GM12878 (cell line): ENCODE measurements around the gene BBC3. TPM values are rescaled to one million over a fixed set of nuclear protein-coding genes. Genes with fewer than 3 reads are reported as not detected.
A peak's percentile ranks its signal among the peaks of the same experiment; 100 is the strongest.

Source experiments
- ATF7 ChIP-seq: fragments of 450-650 bp; IDR thresholded peaks from 2 replicates; pipeline ENCODE4 v1.6.1; 2016; ENCODE audit warnings: low read depth, mild to moderate bottlenecking
- CREB1 ChIP-seq: IDR thresholded peaks from 2 replicates; pipeline ENCODE4 v1.6.1; 2012; ENCODE audit warnings: low read depth, mild to moderate bottlenecking, inconsistent platforms
- HDAC2 ChIP-seq: fragments of 200-600 bp; sonication (generic); IDR thresholded peaks from 2 replicates; pipeline ENCODE4 v1.6.1; 2017
- microRNA counts: library from miRNA; unstranded; fragments of <30 nt; microRNA quantifications from one replicate; lab custom pipeline; 2016
- microRNA-seq: library from miRNA; unstranded; fragments of <30 nt; microRNA quantifications from one replicate; pipeline ENCODE4, GENCODE V29; 2018
- polyA plus RNA-seq, 11 experiments: library from polyadenylated mRNA; depleted of rRNA in 4 of 11; unstranded in 6 of 11; stranded (reverse) in 5 of 11; fragments of >200 nt; fragmentation: Nextera tagmentation in 4 of 11; fragmentation: Illumina TruSeq in 1 of 11; extraction: Ambion mirVana in 4 of 11; extraction: Trizol in 1 of 11; gene quantifications; 1 replicate in 1 of 11; 2 replicates in 10 of 11; pipeline versions ENCODE4 v1.2.1 to v1.2.3, GENCODE V29; 2011 to 2016; ENCODE audit warnings: inconsistent platforms in 2 of 11, missing spikeins in 2 of 11, low read depth in 1 of 11
- small RNA-seq: library from RNA; depleted of rRNA; stranded (forward); fragments of <200 nt; gene quantifications from one replicate; pipeline ENCODE3, GENCODE V24; 2014
- total RNA-seq, 4 experiments: library from RNA; depleted of rRNA in 3 of 4; stranded (reverse); fragments of >200 nt in 3 of 4; fragmentation: Illumina TruSeq in 1 of 4; extraction: Trizol in 1 of 4; gene quantifications; 2 replicates each; pipeline versions ENCODE4 v1.2.1 to v1.2.3, GENCODE V29; 2013 to 2021
- TF ChIP-seq, protein P1 (sequence below): IDR thresholded peaks from 2 replicates; pipeline ENCODE4 v1.6.1; 2012; ENCODE audit warnings: mild to moderate bottlenecking, low read depth, low read length
- TF ChIP-seq, protein P2 (sequence below): fragments of 450-650 bp; IDR thresholded peaks from 2 replicates; pipeline ENCODE4 v1.6.1; 2016; ENCODE audit warnings: mild to moderate bottlenecking
- TF ChIP-seq, protein P3 (sequence below): fragments of 450-650 bp; conservative IDR thresholded peaks from 2 replicates; pipeline ENCODE4 v1.6.1; 2017; ENCODE audit warnings: mild to moderate bottlenecking, moderate library complexity

The BBC3 gene
- total and polyA plus RNA-seq, 10 of the 15 experiments (the other 5 are each of a cell fraction or from before 2014, with no cell fraction given): 0.10 to 17.9 (median 7.5) TPM

DNA sequence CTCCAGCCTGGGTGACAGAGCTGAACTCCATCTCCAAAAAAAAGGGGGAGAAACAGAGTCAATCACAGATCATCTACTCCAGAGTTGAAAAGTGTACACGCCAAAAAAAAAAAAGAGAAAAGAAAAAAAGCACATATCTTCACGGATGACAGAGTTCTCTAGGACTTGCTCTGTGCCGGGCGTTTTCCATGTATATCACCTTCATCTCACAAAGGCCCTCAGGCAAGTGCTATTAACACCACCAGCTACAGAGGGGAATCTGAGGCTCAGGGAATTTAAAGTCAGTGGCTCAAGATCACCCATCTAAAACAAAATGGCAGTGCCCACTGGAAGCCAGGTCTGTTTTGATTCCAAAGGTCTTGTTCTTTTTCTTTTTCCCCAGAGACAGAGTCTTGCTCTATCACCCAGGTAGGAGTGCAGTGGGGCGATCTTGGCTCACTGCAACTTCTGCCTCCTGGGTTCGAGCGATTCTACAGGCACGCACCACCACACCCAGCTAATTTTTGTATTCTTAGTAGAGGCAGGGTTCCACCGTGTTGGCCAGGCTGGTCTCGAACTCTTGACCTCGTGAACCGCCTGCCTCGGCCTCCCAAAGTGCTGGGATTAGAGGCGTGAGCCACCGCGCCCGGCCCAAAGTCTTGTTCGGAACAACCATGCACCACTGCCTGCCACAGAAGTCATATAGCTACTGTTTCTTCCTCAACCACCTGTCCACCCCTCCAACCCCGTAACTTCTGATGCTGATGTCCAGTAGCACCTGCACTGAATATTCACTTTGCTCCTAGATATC lies 58.1 kb downstream of the BBC3 start (continued):
- TF ChIP-seq, protein P1, sequence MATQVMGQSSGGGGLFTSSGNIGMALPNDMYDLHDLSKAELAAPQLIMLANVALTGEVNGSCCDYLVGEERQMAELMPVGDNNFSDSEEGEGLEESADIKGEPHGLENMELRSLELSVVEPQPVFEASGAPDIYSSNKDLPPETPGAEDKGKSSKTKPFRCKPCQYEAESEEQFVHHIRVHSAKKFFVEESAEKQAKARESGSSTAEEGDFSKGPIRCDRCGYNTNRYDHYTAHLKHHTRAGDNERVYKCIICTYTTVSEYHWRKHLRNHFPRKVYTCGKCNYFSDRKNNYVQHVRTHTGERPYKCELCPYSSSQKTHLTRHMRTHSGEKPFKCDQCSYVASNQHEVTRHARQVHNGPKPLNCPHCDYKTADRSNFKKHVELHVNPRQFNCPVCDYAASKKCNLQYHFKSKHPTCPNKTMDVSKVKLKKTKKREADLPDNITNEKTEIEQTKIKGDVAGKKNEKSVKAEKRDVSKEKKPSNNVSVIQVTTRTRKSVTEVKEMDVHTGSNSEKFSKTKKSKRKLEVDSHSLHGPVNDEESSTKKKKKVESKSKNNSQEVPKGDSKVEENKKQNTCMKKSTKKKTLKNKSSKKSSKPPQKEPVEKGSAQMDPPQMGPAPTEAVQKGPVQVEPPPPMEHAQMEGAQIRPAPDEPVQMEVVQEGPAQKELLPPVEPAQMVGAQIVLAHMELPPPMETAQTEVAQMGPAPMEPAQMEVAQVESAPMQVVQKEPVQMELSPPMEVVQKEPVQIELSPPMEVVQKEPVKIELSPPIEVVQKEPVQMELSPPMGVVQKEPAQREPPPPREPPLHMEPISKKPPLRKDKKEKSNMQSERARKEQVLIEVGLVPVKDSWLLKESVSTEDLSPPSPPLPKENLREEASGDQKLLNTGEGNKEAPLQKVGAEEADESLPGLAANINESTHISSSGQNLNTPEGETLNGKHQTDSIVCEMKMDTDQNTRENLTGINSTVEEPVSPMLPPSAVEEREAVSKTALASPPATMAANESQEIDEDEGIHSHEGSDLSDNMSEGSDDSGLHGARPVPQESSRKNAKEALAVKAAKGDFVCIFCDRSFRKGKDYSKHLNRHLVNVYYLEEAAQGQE: no peak
- TF ChIP-seq, protein P2, sequence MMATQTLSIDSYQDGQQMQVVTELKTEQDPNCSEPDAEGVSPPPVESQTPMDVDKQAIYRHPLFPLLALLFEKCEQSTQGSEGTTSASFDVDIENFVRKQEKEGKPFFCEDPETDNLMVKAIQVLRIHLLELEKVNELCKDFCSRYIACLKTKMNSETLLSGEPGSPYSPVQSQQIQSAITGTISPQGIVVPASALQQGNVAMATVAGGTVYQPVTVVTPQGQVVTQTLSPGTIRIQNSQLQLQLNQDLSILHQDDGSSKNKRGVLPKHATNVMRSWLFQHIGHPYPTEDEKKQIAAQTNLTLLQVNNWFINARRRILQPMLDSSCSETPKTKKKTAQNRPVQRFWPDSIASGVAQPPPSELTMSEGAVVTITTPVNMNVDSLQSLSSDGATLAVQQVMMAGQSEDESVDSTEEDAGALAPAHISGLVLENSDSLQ: no peak
- TF ChIP-seq CREB1 (no peak), HDAC2 (no peak), ATF7 (no peak)
- TF ChIP-seq, protein P3, sequence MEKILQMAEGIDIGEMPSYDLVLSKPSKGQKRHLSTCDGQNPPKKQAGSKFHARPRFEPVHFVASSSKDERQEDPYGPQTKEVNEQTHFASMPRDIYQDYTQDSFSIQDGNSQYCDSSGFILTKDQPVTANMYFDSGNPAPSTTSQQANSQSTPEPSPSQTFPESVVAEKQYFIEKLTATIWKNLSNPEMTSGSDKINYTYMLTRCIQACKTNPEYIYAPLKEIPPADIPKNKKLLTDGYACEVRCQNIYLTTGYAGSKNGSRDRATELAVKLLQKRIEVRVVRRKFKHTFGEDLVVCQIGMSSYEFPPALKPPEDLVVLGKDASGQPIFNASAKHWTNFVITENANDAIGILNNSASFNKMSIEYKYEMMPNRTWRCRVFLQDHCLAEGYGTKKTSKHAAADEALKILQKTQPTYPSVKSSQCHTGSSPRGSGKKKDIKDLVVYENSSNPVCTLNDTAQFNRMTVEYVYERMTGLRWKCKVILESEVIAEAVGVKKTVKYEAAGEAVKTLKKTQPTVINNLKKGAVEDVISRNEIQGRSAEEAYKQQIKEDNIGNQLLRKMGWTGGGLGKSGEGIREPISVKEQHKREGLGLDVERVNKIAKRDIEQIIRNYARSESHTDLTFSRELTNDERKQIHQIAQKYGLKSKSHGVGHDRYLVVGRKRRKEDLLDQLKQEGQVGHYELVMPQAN: no peak

MicroRNAs within 50 kb of the gene (microRNA counts, 767-probe panel; counts per million panel counts)
- microRNA hsa-miR-3190-5p (lab: Ali Mortazavi, UCI): 1,244 counts per million, percentile 41 among the panel's probes with 10 or more counts

Small RNA genes within 50 kb of the gene (microRNA-seq; reads per million reads assigned to microRNA genes)
- not detected for gene MIR3190
- gene MIR3191: not detected

Small RNA genes within 50 kb of the gene (small RNA-seq; reads per million reads assigned to genes)
- gene MIR3190: not detected

Other genes starting within 250 kb of the BBC3 start
Only the 7 nearest of the 11 such genes appear.
- gene ZC3H4, start 117.4 kb downstream of the BBC3 start, total RNA-seq (2014; rRNA removed): 16.3 and 19.0 TPM in 2 replicates
- 16.8 and 17.2 TPM in 2 replicates for gene ZC3H4, start 117.4 kb downstream of the BBC3 start, total RNA-seq (2014; rRNA removed; fragmentation: Illumina TruSeq; extraction: Trizol)
- gene ZC3H4, start 117.4 kb downstream of the BBC3 start, total RNA-seq (2021): 78.1 and 86.3 TPM in 2 replicates
- 5.1 TPM in 2 replicates for gene ZC3H4, start 117.4 kb downstream of the BBC3 start, polyA plus RNA-seq (2011; rRNA removed)
- 29.8 and 38.8 TPM in 2 replicates for gene ZC3H4, start 117.4 kb downstream of the BBC3 start, polyA plus RNA-seq (2014; fragmentation: Illumina TruSeq; extraction: Trizol)
- gene ZC3H4, start 117.4 kb downstream of the BBC3 start, polyA plus RNA-seq (2014; fragmentation: Nextera tagmentation; extraction: Ambion mirVana): 1 to 10 TPM; 5.8 to 9.3 TPM
- 18.4 and 23.0 TPM in 2 replicates for gene ZC3H4, start 117.4 kb downstream of the BBC3 start, polyA plus RNA-seq (2014; rRNA removed)
- gene ZC3H4, start 117.4 kb downstream of the BBC3 start, polyA plus RNA-seq (2016; fragmentation: Nextera tagmentation; extraction: Ambion mirVana): 10 to 100 TPM; 12.9 to 13.8 TPM
- gene SAE1, start 100.4 kb downstream of the BBC3 start, total RNA-seq (2014; rRNA removed): 136 and 148 TPM in 2 replicates
- gene SAE1, start 100.4 kb downstream of the BBC3 start, total RNA-seq (2014; rRNA removed; fragmentation: Illumina TruSeq; extraction: Trizol): 141 and 150 TPM in 2 replicates
- gene SAE1, start 100.4 kb downstream of the BBC3 start, total RNA-seq (2021): 143 and 146 TPM in 2 replicates
- gene SAE1, start 100.4 kb downstream of the BBC3 start, polyA plus RNA-seq (2011; rRNA removed): 136 and 184 TPM in 2 replicates
- 191 and 244 TPM in 2 replicates for gene SAE1, start 100.4 kb downstream of the BBC3 start, polyA plus RNA-seq (2014; fragmentation: Illumina TruSeq; extraction: Trizol)
- 10 to 100 TPM; 62.0 to 90.0 TPM for gene SAE1, start 100.4 kb downstream of the BBC3 start, polyA plus RNA-seq (2014; fragmentation: Nextera tagmentation; extraction: Ambion mirVana)
- gene SAE1, start 100.4 kb downstream of the BBC3 start, polyA plus RNA-seq (2014; rRNA removed): 167 and 180 TPM in 2 replicates
- 100 to 1,000 TPM; 230 to 246 TPM for gene SAE1, start 100.4 kb downstream of the BBC3 start, polyA plus RNA-seq (2016; fragmentation: Nextera tagmentation; extraction: Ambion mirVana)
- gene CCDC9, start 25.3 kb upstream of the BBC3 start, total RNA-seq (2014; rRNA removed): 6.4 and 7.1 TPM in 2 replicates
- gene CCDC9, start 25.3 kb upstream of the BBC3 start, total RNA-seq (2014; rRNA removed; fragmentation: Illumina TruSeq; extraction: Trizol): 2.9 and 4.9 TPM in 2 replicates
- 16.7 and 17.5 TPM in 2 replicates for gene CCDC9, start 25.3 kb upstream of the BBC3 start, total RNA-seq (2021)
- gene CCDC9, start 25.3 kb upstream of the BBC3 start, polyA plus RNA-seq (2011; rRNA removed): 3.3 and 3.9 TPM in 2 replicates
- gene CCDC9, start 25.3 kb upstream of the BBC3 start, polyA plus RNA-seq (2014; fragmentation: Illumina TruSeq; extraction: Trizol): 1.7 and 7.7 TPM in 2 replicates
- under 1 TPM in 1 of 2 experiments, not detected in 1; 0.18 TPM for gene CCDC9, start 25.3 kb upstream of the BBC3 start, polyA plus RNA-seq (2014; fragmentation: Nextera tagmentation; extraction: Ambion mirVana)
- gene CCDC9, start 25.3 kb upstream of the BBC3 start, polyA plus RNA-seq (2014; rRNA removed): 10.1 and 13.2 TPM in 2 replicates
- gene CCDC9, start 25.3 kb upstream of the BBC3 start, polyA plus RNA-seq (2016; fragmentation: Nextera tagmentation; extraction: Ambion mirVana): 1 to 10 TPM; 6.9 to 9.1 TPM
- gene INAFM1, start 43.7 kb upstream of the BBC3 start, total RNA-seq (2014; rRNA removed): 2.0 and 2.1 TPM in 2 replicates
- 0.51 and 0.63 TPM in 2 replicates for gene INAFM1, start 43.7 kb upstream of the BBC3 start, total RNA-seq (2014; rRNA removed; fragmentation: Illumina TruSeq; extraction: Trizol)
- 6.1 and 6.8 TPM in 2 replicates for gene INAFM1, start 43.7 kb upstream of the BBC3 start, total RNA-seq (2021)
- gene INAFM1, start 43.7 kb upstream of the BBC3 start, polyA plus RNA-seq (2011; rRNA removed): 0.40 and 0.86 TPM in 2 replicates
- gene INAFM1, start 43.7 kb upstream of the BBC3 start, polyA plus RNA-seq (2014; fragmentation: Illumina TruSeq; extraction: Trizol): 0.30 and 0.57 TPM in 2 replicates
- under 1 TPM in 1 of 2 experiments, not detected in 1; 0.58 TPM for gene INAFM1, start 43.7 kb upstream of the BBC3 start, polyA plus RNA-seq (2014; fragmentation: Nextera tagmentation; extraction: Ambion mirVana)
- gene INAFM1, start 43.7 kb upstream of the BBC3 start, polyA plus RNA-seq (2014; rRNA removed): 4.5 and 4.8 TPM in 2 replicates
- 1 to 10 TPM; 1.1 to 1.4 TPM for gene INAFM1, start 43.7 kb upstream of the BBC3 start, polyA plus RNA-seq (2016; fragmentation: Nextera tagmentation; extraction: Ambion mirVana)
- 0.05 and 0.17 TPM in 2 replicates for gene C5AR1, start 78.7 kb upstream of the BBC3 start, total RNA-seq (2014; rRNA removed)
- gene C5AR1, start 78.7 kb upstream of the BBC3 start, total RNA-seq (2014; rRNA removed; fragmentation: Illumina TruSeq; extraction: Trizol): 0.04 and 0.09 TPM in 2 replicates
- gene C5AR1, start 78.7 kb upstream of the BBC3 start, total RNA-seq (2021): 0.13 and 0.26 TPM in 2 replicates
- gene C5AR1, start 78.7 kb upstream of the BBC3 start, polyA plus RNA-seq (2011; rRNA removed): 0.40 and 1.5 TPM in 2 replicates
- gene C5AR1, start 78.7 kb upstream of the BBC3 start, polyA plus RNA-seq (2014; fragmentation: Illumina TruSeq; extraction: Trizol): 0.15 TPM in 1 of 2 replicates, not detected in the other
- gene C5AR1, start 78.7 kb upstream of the BBC3 start, polyA plus RNA-seq (2014; fragmentation: Nextera tagmentation; extraction: Ambion mirVana): under 1 TPM; 0.07 to 0.19 TPM
- gene C5AR1, start 78.7 kb upstream of the BBC3 start, polyA plus RNA-seq (2014; rRNA removed): 0.06 and 0.15 TPM in 2 replicates
- gene C5AR1, start 78.7 kb upstream of the BBC3 start, polyA plus RNA-seq (2016; fragmentation: Nextera tagmentation; extraction: Ambion mirVana): under 1 TPM; 0.27 to 0.29 TPM
- 0.11 TPM in 1 of 2 replicates, not detected in the other for gene C5AR2, start 101.0 kb upstream of the BBC3 start, total RNA-seq (2014; rRNA removed)
- not detected in 2 replicates for gene C5AR2, start 101.0 kb upstream of the BBC3 start, total RNA-seq (2014; rRNA removed; fragmentation: Illumina TruSeq; extraction: Trizol)
- gene C5AR2, start 101.0 kb upstream of the BBC3 start, total RNA-seq (2021): not detected in 2 replicates
- gene C5AR2, start 101.0 kb upstream of the BBC3 start, polyA plus RNA-seq (2011; rRNA removed): 0.01 TPM in 1 of 2 replicates, not detected in the other
- gene C5AR2, start 101.0 kb upstream of the BBC3 start, polyA plus RNA-seq (2014; fragmentation: Illumina TruSeq; extraction: Trizol): not detected in 2 replicates
- gene C5AR2, start 101.0 kb upstream of the BBC3 start, polyA plus RNA-seq (2014; fragmentation: Nextera tagmentation; extraction: Ambion mirVana): not detected
- not detected in 2 replicates for gene C5AR2, start 101.0 kb upstream of the BBC3 start, polyA plus RNA-seq (2014; rRNA removed)
- gene C5AR2, start 101.0 kb upstream of the BBC3 start, polyA plus RNA-seq (2016; fragmentation: Nextera tagmentation; extraction: Ambion mirVana): not detected
- gene DHX34, start 118.1 kb upstream of the BBC3 start, total RNA-seq (2014; rRNA removed): 11.1 and 15.9 TPM in 2 replicates
- 5.6 and 5.7 TPM in 2 replicates for gene DHX34, start 118.1 kb upstream of the BBC3 start, total RNA-seq (2014; rRNA removed; fragmentation: Illumina TruSeq; extraction: Trizol)
- gene DHX34, start 118.1 kb upstream of the BBC3 start, total RNA-seq (2021): 14.3 and 16.9 TPM in 2 replicates
- gene DHX34, start 118.1 kb upstream of the BBC3 start, polyA plus RNA-seq (2011; rRNA removed): 2.6 and 5.9 TPM in 2 replicates
- 2.3 and 5.5 TPM in 2 replicates for gene DHX34, start 118.1 kb upstream of the BBC3 start, polyA plus RNA-seq (2014; fragmentation: Illumina TruSeq; extraction: Trizol)
- gene DHX34, start 118.1 kb upstream of the BBC3 start, polyA plus RNA-seq (2014; fragmentation: Nextera tagmentation; extraction: Ambion mirVana): under 1 TPM; 0.19 to 0.37 TPM
- 15.2 and 19.3 TPM in 2 replicates for gene DHX34, start 118.1 kb upstream of the BBC3 start, polyA plus RNA-seq (2014; rRNA removed)
- 10 to 100 TPM; 15.7 to 16.7 TPM for gene DHX34, start 118.1 kb upstream of the BBC3 start, polyA plus RNA-seq (2016; fragmentation: Nextera tagmentation; extraction: Ambion mirVana)